ENCODE data around the gene ADH7.
A peak's percentile ranks its signal among the peaks of the same experiment; 100 is the strongest.

DNA sequence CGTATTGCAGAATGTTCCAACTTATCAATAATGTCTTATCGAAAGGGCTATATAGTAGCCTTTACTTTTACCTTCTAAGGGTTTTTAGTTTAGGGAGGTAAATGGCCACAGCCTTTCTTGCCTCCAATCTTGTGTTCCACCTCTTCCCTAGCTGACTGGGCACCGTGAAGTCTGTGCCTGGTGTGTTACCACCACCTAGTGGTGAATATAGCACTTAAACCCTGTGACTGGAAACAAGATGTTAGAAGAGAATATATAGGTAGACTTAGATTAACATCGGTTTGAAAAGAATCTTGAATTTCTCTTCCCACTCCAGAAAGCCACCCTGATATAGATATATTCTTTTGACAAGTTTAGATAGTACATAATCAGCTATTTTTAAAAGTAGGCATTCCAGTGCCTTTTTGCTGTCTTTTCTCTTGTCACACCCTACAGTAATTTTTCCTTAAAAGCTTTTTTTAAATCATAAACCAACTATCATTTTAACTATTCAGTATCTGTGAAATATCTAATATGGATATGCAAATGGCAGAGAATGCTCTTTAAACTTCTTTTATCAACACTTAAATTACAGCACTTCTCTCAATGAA lies 27.8 kb upstream of the ADH7 start:
- TF ChIP-seq EZH2 (IDR thresholded peaks at IDR 0.05; ENCODE audit: borderline replicate concordance, low read length): no peak
- TF ChIP-seq, protein P1, sequence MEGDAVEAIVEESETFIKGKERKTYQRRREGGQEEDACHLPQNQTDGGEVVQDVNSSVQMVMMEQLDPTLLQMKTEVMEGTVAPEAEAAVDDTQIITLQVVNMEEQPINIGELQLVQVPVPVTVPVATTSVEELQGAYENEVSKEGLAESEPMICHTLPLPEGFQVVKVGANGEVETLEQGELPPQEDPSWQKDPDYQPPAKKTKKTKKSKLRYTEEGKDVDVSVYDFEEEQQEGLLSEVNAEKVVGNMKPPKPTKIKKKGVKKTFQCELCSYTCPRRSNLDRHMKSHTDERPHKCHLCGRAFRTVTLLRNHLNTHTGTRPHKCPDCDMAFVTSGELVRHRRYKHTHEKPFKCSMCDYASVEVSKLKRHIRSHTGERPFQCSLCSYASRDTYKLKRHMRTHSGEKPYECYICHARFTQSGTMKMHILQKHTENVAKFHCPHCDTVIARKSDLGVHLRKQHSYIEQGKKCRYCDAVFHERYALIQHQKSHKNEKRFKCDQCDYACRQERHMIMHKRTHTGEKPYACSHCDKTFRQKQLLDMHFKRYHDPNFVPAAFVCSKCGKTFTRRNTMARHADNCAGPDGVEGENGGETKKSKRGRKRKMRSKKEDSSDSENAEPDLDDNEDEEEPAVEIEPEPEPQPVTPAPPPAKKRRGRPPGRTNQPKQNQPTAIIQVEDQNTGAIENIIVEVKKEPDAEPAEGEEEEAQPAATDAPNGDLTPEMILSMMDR (IDR thresholded peaks at IDR 0.05; ENCODE audit: low read length): peak; percentile 79
